ENCODE data around the gene DLGAP1. TPM values are rescaled to one million over a fixed set of nuclear protein-coding genes. Genes with fewer than 3 reads are reported as not detected.

Gene DLGAP1
- total RNA-seq, 4 donors from 2014 or later: 1.2 to 1.4 (median 1.4) TPM

GRCh38 chr18:3579701-3580100 is 875.4 kb downstream of the DLGAP1 start:
- Histone ChIP-seq H3K36me3 (no peaks in the 10 kb centered on the region), H3K4me1 (no peaks in the 10 kb centered on the region), H3K4me3 (no peak overlapping the region), H3K27ac (replicated peaks in 1 of 4) (no peak overlapping the region), H3K27me3 (no peaks in the 10 kb centered on the region), H3K9me3 (no peaks in the 10 kb centered on the region)
- WGBS: 61% methylated on average over 4 of the region's 4 CpGs
- no peak for TF ChIP-seq POLR2AphosphoS5 (IDR thresholded peaks at IDR 0.05)
- no peak for TF ChIP-seq CTCF (IDR thresholded peaks at IDR 0.05)
- no peak for TF ChIP-seq EP300 (IDR thresholded peaks at IDR 0.05)
- TF ChIP-seq POLR2A (IDR thresholded peaks at IDR 0.05; ENCODE audit: low read depth): no peak
- DNase-seq (ENCODE audit: extremely low spot score): no peak
- intact Hi-C loops (cut with DNase I): no loop called here

- DNase-seq (ENCODE audit: extremely low spot score): no peak
- intact Hi-C loops (cut with DNase I): no loop called here
- 93% methylated on average over 4 of the region's 4 CpGs for WGBS
- no peaks in the 10 kb centered on the region for H3K9me3 ChIP-seq
- no peaks in the 10 kb centered on the region for H3K36me3 ChIP-seq
- H3K27me3 ChIP-seq: no peaks in the 10 kb centered on the region
- TF ChIP-seq POLR2A (IDR thresholded peaks at IDR 0.05; ENCODE audit: low read depth) (no peak), EP300 (IDR thresholded peaks at IDR 0.05) (no peak), CTCF (IDR thresholded peaks at IDR 0.05) (no peak), POLR2AphosphoS5 (IDR thresholded peaks at IDR 0.05) (no peak)
- H3K27ac ChIP-seq (replicated peaks in 1 of 4): no peak overlapping the region
- no peaks in the 10 kb centered on the region for H3K4me1 ChIP-seq
- H3K4me3 ChIP-seq: no peak overlapping the region
These were observed 876.5 kb downstream of the DLGAP1 start for GRCh38 chr18:3578621-3579020.

GRCh38 chr18:3577281-3577855 is 877.7 kb downstream of the DLGAP1 start:
- DNase-seq (ENCODE audit: extremely low spot score): no peak
- H3K9me3 ChIP-seq: no peaks in the 10 kb centered on the region
- no peak for TF ChIP-seq POLR2A (IDR thresholded peaks at IDR 0.05; ENCODE audit: low read depth)
- no peak for TF ChIP-seq POLR2AphosphoS5 (IDR thresholded peaks at IDR 0.05)
- no peak for TF ChIP-seq CTCF (IDR thresholded peaks at IDR 0.05)
- no peak for TF ChIP-seq EP300 (IDR thresholded peaks at IDR 0.05)
- 93% methylated on average over 4 of the region's 4 CpGs for WGBS
- no peaks in the 10 kb centered on the region for H3K4me1 ChIP-seq
- intact Hi-C loops (cut with DNase I): no loop called here
- no peaks in the 10 kb centered on the region for H3K27me3 ChIP-seq
- no peaks in the 10 kb centered on the region for H3K36me3 ChIP-seq
- no peak overlapping the region for H3K4me3 ChIP-seq
- no peak overlapping the region for H3K27ac ChIP-seq (replicated peaks in 1 of 4)

- Histone ChIP-seq H3K9me3 (no peaks in the 10 kb centered on the region), H3K27ac (replicated peaks in 1 of 4) (no peak overlapping the region), H3K4me1 (no peaks in the 10 kb centered on the region), H3K4me3 (no peak overlapping the region), H3K36me3 (no peaks in the 10 kb centered on the region), H3K27me3 (no peaks in the 10 kb centered on the region)
- WGBS: 67% methylated on average over 1 of the region's 1 CpG
- TF ChIP-seq POLR2A (IDR thresholded peaks at IDR 0.05; ENCODE audit: low read depth) (no peak), CTCF (IDR thresholded peaks at IDR 0.05) (no peak), EP300 (IDR thresholded peaks at IDR 0.05) (no peak)
- DNase-seq (ENCODE audit: extremely low spot score): no peak
- intact Hi-C loops (cut with DNase I): no loop called here
These were observed 882.3 kb downstream of the DLGAP1 start for GRCh38 chr18:3572761-3573160.

- Histone ChIP-seq H3K27me3 (no peaks in the 10 kb centered on the region), H3K9me3 (peaks cover 0 to 6% (median 0%) of the 10 kb centered on the region in 4 donors), H3K27ac (replicated peaks in 1 of 4) (no peak overlapping the region), H3K4me1 (no peaks in the 10 kb centered on the region), H3K36me3 (no peaks in the 10 kb centered on the region), H3K4me3 (no peak overlapping the region)
- no peak for DNase-seq (ENCODE audit: extremely low spot score)
- intact Hi-C loops (cut with DNase I): no loop called here
- TF ChIP-seq CTCF (IDR thresholded peaks at IDR 0.05): no peak
- no peak for TF ChIP-seq POLR2A (IDR thresholded peaks at IDR 0.05; ENCODE audit: low read depth)
- TF ChIP-seq POLR2AphosphoS5 (IDR thresholded peaks at IDR 0.05): no peak
- TF ChIP-seq EP300 (IDR thresholded peaks at IDR 0.05): no peak
These were observed 888.3 kb downstream of the DLGAP1 start for GRCh38 chr18:3566851-3567250.
